Ishikawa (cell line): ENCODE data around the gene CHERP.

Source experiments
- CEBPB ChIP-seq: IDR thresholded peaks from 2 replicates; pipeline ENCODE4 v1.6.1; 2012
- CREB1 ChIP-seq: IDR thresholded peaks from 2 replicates; pipeline ENCODE4 v1.6.1; 2012; ENCODE audit warnings: low read depth
- EGR1 ChIP-seq: IDR thresholded peaks from 2 replicates; pipeline ENCODE4 v1.6.1; 2012
- EP300 ChIP-seq: IDR thresholded peaks from 2 replicates; pipeline ENCODE4 v1.6.1; 2012; ENCODE audit warnings: borderline replicate concordance
- FOXM1 ChIP-seq: IDR thresholded peaks from 2 replicates; pipeline ENCODE4 v1.6.1; 2012; ENCODE audit warnings: low read depth, borderline replicate concordance
- MAX ChIP-seq: IDR thresholded peaks from 2 replicates; pipeline ENCODE4 v1.6.1; 2012
- NFIC ChIP-seq: IDR thresholded peaks from 2 replicates; pipeline ENCODE4 v1.6.1; 2012
- RAD21 ChIP-seq: IDR thresholded peaks from 2 replicates; pipeline ENCODE4 v1.6.1; 2012; ENCODE audit warnings: low read depth
- REST ChIP-seq: IDR thresholded peaks from 2 replicates; pipeline ENCODE4 v1.6.1; 2012; ENCODE audit warnings: low read depth, mild to moderate bottlenecking
- TAF1 ChIP-seq: IDR thresholded peaks from 2 replicates; pipeline ENCODE4 v1.6.1; 2012; ENCODE audit warnings: low read depth, mild to moderate bottlenecking
- TCF12 ChIP-seq: IDR thresholded peaks from 2 replicates; pipeline ENCODE4 v1.6.1; 2012; ENCODE audit warnings: low read depth
- TEAD4 ChIP-seq: IDR thresholded peaks from 2 replicates; pipeline ENCODE4 v1.6.1; 2012
- USF1 ChIP-seq: IDR thresholded peaks from 2 replicates; pipeline ENCODE4 v1.6.1; 2012
- YY1 ChIP-seq: IDR thresholded peaks from 2 replicates; pipeline ENCODE4 v1.6.1; 2012; ENCODE audit warnings: low read depth
- ZBTB7A ChIP-seq: IDR thresholded peaks from 2 replicates; pipeline ENCODE4 v1.6.1; 2012; ENCODE audit warnings: low read depth

The CHERP gene

GRCh38 chr19:16535381-16535780 lies 6.9 kb downstream of the CHERP start:
- TF ChIP-seq EGR1 (no peak), CEBPB (no peak), ZBTB7A (no peak), MAX (no peak), TEAD4 (no peak), USF1 (no peak)

GRCh38 chr19:16532440-16533234 lies 9.6 kb downstream of the CHERP start:
- TF ChIP-seq TCF12 (no peak), USF1 (no peak), EP300 (no peak), FOXM1 (no peak), EGR1 (no peak), TEAD4 (no peak), REST (no peak), TAF1 (no peak), CREB1 (no peak), NFIC (no peak), MAX (no peak), CEBPB (no peak), RAD21 (no peak), YY1 (no peak)

- TF ChIP-seq RAD21 (no peak), TCF12 (no peak), ZBTB7A (no peak), YY1 (no peak), REST (no peak), USF1 (no peak), NFIC (no peak), CREB1 (no peak), EP300 (no peak), EGR1 (no peak), FOXM1 (no peak), TEAD4 (no peak), TAF1 (no peak), MAX (no peak), CEBPB (no peak)
These were observed 10.9 kb downstream of the CHERP start for GRCh38 chr19:16531380-16531669.

GRCh38 chr19:16530540-16531379 lies 11.5 kb downstream of the CHERP start:
- TF ChIP-seq NFIC (no peak), USF1 (no peak), TAF1 (no peak), CEBPB (no peak), MAX (no peak), REST (no peak), EGR1 (no peak), EP300 (no peak), CREB1 (no peak), TEAD4 (no peak), RAD21 (no peak)
